Stimulated activated naive CD4-positive, alpha-beta T cell (primary cell): ENCODE results near the gene LNX1.
"Not testable (repeated sequence)": the region's sequence is repeated elsewhere in the genome, so short reads cannot be mapped to it uniquely, and the experiment has no call there.

ENCODE experiments used
- DNase-seq, 6 experiments: peaks; one replicate each; lab custom pipeline; 2025; lab: John Stamatoyannopoulos, UW

Gene LNX1

GRCh38 chr4:53459548-53459947, 131.7 kb downstream of the LNX1 start:
- no peak for DNase-seq

GRCh38 chr4:53456178-53456577, 135.1 kb downstream of the LNX1 start:
- DNase-seq = no peak

GRCh38 chr4:53455766-53456165, 135.5 kb downstream of the LNX1 start:
- DNase-seq = no peak

DNA sequence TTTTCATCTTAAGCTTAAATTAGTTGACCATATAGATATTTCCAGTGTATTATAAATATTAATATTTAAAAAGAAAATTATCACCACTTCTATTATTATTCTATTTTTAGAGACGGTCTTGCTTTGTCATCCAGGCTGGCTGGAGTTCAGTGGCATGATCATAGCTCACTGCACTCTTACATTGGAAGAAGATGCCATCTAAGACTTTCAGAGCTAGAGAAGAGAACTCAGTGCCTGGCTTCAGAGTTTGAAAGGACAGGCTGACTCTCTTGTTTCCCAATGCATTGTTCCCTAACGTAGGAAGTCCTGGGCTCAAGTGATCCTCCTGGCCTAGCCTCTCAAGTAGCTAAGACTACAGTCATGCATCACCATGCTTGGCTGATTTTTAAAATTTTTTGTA, 137.9 kb downstream of the LNX1 start:
- DNase-seq = no peak

- DNase-seq = no peak
These were observed 140.5 kb downstream of the LNX1 start for GRCh38 chr4:53450773-53451172.

DNA sequence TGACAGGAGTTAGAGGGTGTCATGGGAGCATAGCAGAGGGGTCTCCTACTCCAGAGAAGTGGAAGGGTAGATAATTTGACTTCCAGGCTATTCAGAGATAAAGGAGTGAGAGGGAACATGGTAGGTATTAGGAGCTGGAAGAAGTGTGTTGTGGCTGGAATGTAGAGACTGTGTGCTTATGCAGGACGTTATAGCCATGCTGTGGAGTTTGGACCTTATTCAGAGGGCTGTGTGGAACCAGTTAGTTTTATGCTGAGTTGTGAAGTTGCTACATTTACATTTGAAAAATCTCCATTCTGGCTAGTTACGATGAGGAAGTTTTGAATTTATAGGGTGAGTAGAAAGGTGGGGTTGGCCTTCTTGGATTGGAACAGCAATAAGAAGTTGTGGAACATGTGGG, 146.3 kb downstream of the LNX1 start:
- no peak for DNase-seq

DNA sequence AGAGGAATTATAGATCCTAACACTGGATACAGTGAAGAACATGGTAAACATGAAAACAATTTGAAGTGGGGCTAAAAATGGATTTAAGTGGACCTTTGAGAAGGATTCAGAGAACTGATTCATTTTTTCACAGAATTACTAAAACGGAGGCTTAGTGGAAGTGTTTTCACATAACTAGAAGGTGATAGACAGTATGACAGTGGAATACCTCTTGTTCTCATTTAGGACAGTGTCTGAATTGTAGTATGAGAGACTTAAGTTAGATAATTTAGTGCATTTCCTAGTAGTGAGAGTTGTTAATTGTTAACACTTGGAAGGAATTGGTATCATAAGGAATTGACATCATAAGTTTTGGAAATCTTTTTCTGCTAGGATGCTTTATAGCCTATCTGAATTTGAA, 149.7 kb downstream of the LNX1 start:
- DNase-seq = no peak

GRCh38 chr4:53436251-53436650, 155.0 kb downstream of the LNX1 start:
- DNase-seq = no peak

- DNase-seq = no peak
These were observed 158.5 kb downstream of the LNX1 start for GRCh38 chr4:53432528-53433424.

GRCh38 chr4:53431052-53431451, 160.2 kb downstream of the LNX1 start:
- no peak for DNase-seq

GRCh38 chr4:53427366-53427765, 163.9 kb downstream of the LNX1 start:
- DNase-seq = no peak

DNA sequence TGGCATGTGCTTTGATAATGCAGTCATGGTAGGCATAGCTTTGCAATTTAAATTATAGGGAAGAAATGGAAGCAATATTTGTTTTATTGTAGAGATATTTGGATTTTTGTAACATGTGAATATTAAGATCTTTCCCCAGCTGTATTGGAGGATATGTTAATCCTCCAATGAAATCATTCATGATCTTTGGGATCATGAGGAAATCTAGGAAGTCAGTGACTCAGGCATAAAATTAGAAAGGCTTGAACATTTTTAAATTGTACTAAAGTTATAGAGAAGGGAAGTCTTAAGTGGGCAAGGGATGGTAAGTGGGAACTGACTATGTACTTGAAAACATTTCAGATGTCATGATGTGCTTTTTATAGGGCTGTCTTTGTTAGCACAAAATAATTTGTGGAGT, 167.0 kb downstream of the LNX1 start:
- DNase-seq = no peak

GRCh38 chr4:53422367-53422766, 168.9 kb downstream of the LNX1 start:
- DNase-seq = no peak

GRCh38 chr4:53421791-53422190, 169.5 kb downstream of the LNX1 start:
- DNase-seq = no peak

DNA sequence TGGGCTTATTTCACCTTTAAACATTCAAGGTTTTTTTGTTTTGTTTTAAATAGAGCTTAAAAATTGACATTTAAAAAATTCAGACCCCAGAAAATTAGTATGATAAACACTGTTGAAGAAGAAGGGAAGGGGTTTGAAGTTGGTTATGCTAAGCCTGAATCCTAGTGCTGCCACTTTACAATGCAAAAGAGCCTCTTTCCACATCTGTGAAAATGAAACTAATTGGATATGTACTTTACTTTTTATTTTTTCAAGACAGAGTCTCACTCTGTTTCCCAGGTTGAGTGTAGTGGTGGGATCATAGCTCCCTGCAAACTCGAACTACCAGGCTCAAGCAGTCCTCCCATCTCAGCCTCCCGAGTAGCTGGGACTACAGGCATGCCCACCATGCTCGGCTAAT, 172.1 kb downstream of the LNX1 start:
- no peak for DNase-seq

DNA sequence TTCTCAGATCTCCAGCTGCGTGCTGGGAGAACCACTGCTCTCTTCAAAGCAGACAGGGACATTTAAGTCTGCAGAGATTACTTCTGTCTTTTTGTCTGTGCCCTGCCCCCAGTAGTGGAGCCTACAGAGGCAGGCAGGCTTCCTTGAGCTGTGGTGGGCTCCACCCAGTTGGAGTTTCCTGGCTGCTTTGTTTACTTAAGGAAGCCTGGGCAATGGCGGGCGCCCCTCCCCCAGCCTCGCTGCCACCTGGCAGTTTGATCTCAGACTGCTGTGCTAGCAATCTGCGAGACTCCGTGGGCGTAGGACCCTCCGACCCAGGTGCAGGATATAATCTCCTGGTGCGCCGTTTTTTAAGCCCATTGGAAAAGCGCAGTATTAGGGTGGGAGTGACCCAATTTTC, 181.8 kb downstream of the LNX1 start:
- DNase-seq = not testable (repeated sequence)
